GM12891 (cell line): ENCODE results near the gene MAD1L1.

ENCODE experiments used
- PAX5 ChIP-seq: IDR thresholded peaks from 2 replicates; pipeline ENCODE4 v1.6.1; 2011; ENCODE audit warnings: low read length, moderate library complexity, mild to moderate bottlenecking; ENCODE audit not compliant: insufficient read depth, severe bottlenecking
- POLR2A ChIP-seq: IDR thresholded peaks from 2 replicates; pipeline ENCODE4 v1.6.1; 2011; ENCODE audit warnings: low read depth, low read length, control low read depth
- POLR2AphosphoS5 ChIP-seq: IDR thresholded peaks from 2 replicates; pipeline ENCODE4 v1.6.1; 2011; ENCODE audit warnings: low read depth, low read length, control low read depth
- SPI1 ChIP-seq: IDR thresholded peaks from 2 replicates; pipeline ENCODE4 v1.6.1; 2011; ENCODE audit warnings: low read depth, low read length, control low read depth
- TAF1 ChIP-seq: IDR thresholded peaks from 2 replicates; pipeline ENCODE4 v1.6.1; 2011; ENCODE audit warnings: low read depth, low read length, control low read depth

GRCh38 chr7:2211926-2212325 is 20.8 kb downstream of the MAD1L1 start:
- no peak for TF ChIP-seq POLR2AphosphoS5
- no peak for TF ChIP-seq POLR2A
- TF ChIP-seq TAF1, result no peak
- TF ChIP-seq PAX5, result no peak
- no peak for TF ChIP-seq SPI1
